NCI-H510A treated with DMSO at 0.1 percent for 48 hours (cell line): ENCODE measurements around the gene SCNN1B.

Experiments
- DNase-seq: peaks from one replicate; lab custom pipeline; 2025; lab: John Stamatoyannopoulos, UW

SCNN1B gene

DNA sequence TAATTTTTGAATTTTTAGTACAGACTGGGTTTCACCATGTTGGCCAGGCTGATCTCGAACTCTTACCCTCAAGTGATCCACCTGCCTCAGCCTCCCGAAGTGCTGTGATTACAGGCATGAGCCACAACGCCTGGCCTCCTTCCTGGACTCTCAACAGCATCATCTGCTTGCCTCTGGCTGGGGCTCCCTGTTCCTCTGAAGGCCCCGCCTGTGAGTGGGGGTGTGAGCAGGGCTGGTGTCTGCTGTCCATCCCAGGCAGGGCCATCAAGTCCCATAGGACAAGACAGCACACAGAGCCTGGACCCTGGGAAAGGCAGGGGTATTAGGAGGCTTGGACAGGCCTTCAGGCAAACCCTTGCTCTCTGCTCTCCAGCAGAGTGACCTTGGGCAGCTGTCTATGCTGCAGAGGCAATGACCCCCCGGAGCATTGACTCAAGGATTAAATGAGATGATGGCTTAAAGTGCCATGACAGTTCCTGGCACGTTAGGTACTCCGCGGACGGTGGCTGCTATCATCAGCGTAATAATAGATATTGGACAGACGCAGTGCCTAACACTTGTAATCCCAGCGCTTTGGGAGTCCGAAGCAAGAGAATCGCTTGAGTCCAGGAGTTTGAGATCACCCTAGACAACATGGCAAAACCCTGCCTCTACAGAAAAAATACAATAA, 19.2 kb downstream of the SCNN1B start:
- DNase-seq = no peak

DNA sequence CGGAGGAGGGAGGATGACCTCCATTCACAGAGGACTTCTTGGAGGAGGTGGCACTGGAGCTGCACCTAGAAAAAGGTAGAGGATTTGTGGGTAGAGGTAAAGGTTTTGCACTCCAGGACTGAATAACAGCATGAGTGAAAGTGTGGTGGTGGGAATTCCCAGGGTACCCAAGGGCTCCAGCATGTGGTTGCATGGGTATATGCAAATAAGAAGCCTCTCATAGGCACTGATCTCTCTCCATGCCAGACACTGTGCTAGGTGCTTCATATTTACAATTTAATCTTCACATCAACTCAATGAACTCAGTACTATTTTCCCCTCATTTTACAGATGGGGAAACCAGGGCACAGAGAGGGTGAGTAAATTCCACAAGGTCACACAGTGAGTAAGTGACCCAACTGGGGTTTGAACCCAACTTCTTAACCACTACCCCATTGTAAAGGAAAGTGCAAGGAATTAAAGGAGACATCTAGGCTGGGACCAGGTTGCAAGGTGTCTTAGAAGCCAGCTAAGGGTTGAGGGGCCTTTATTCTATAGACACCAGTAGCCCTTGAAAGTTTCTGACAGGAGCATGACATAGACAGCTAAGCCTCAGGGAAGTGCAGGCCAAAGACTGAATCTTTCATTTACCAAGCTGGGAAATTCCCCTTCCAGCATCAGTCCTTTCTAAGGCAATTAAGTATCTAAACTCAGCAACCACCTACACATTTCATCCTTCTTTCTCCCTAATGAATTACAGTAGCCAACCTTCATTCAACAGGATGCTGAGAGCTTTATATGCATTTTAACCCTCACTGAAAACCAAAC, 21.3 kb downstream of the SCNN1B start:
- no peak for DNase-seq

DNA sequence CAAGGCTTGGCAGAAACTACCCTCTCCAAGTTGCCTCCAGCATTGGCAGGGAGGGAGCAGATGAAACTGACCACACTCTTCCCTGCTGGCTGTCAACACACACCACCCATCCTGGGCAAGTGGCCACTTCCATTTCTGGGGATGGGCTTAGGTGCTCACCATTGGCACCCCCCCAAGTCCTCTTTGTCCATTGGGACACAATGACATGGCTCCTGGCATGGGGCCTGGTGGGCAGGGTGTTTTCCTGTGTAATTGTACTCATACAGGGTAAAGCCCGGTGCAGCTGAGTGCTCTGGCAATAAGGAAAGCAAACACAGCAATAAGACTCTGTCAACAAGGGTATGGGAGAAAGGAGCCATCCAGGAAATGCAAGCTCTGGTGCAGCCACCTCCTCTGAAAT, 22.6 kb downstream of the SCNN1B start:
- peak; percentile 98 for DNase-seq

DNA sequence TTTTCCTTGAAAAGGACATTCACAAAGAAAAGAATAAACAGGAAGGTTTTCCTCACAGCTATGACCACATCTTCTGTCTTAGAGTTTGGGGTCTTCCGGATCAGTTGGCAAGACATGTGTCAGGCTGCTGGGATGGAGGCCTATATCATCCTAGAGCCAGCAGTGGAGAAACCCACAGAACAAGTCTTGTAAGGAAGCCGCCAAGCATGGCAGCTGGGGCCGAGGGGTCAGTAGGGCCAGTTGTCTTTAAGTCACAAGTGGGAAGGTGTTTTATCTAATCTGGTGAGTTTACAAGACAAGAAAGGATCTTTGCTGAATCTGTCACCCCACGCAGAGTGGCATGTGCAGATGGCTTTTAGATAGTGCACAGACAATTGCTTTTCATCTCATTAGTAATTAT, 25.7 kb downstream of the SCNN1B start:
- no peak for DNase-seq

DNA sequence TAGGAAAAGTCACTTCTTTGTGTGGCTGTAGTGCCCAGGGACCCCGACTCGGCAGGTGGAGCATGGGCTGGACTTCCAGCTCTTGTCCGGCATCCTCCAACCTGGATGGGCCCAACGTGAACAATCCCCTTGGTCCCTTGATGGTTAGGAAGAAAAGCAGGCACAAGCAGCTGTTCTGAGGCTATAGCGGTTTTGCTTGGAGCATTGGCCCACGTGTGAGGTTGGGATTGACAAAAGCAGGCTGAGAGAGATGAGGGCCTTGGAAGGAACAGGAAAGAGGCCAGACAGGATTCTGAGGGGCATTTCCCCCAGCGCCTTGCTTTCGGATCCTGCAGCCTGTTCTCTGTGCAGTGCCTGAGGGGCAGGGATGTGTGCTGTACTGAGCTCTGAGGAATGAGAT, 28.1 kb downstream of the SCNN1B start:
- no peak for DNase-seq

DNA sequence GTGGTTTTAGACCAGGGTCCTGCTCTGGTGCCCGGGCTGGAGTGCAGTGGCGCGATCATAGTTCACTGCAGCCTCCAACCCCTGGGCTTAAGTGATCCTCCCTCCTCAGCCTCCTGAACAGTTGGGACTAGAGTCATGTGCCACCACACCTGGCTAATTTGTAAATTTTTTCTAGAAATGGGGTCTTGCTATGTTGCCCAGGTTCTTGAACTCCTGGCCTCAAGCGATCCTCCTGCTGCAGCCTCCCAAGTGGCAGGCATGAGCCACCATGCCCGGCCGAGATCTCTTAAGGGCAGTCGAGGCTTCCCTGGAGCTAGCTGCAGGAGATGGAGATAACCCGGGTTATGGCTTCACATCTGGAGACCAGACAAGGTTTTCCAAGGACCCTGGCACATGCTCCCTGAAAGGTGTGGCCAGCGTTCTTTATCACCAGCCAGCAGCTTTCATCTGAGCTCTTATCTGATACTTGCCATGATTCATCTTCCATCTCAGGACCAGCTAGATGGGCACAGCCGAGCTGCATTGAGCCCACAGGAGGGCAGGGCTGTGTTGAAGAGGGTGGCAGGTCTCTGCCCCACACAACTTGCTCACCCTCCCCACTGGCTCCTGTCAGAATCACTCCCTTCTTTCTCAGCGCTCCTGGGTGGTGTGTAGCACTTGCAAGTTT, 28.6 kb downstream of the SCNN1B start:
- no peak for DNase-seq

DNA sequence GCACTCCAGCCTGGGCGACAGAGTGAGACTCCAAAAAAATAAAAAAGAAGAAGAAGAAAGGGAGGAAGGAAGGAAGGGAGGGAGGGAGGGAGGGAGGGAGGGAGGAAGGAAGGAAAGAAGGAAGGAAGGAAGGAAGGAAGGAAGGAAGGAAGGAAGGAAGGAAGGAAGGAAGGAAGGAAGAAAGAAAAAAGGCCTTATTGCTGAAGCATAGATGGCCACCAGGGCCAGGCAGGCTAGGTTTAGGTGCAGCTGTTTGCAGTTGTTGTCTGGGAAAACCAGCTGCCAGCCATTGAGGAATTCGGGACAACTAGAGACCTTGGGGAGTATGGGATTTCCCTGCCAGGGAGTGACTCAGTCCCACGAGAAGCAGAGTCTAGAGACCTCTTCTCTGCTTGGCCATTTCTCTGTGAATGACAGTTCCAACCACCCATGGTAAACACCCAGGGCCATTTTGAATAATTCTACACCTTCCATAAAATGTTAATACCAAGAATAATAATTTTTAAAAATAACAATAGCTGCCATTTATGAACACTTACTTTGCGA, 31.0 kb downstream of the SCNN1B start:
- DNase-seq = no peak

DNA sequence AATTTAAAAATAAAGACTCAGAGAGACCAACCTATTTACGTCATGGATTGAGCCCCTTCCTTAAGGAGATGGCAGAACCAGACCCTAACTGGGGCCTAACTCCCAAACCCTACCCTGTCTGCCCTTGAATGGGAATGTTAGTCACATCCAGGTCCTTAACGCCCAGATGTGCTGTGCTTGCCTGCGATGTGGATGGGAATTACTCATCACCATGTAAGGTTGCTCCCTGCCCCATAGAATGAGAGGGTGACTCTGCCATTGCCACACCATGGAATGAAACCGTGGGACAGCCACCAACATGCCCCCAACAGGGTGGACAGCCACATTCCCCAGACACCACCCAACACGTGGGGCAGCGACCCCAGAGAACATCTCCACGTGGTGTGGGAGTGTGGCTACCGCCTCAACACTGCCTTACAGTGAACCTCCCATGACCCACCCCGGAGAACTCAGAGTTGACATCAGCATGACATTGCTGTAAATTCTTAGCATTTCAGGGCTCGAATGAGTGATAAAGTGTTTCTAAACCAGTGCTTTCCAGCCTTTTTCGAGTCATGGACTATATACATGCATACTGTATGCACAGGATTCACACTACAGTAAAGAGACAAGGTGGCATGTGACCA, 31.8 kb downstream of the SCNN1B start:
- DNase-seq = no peak

DNA sequence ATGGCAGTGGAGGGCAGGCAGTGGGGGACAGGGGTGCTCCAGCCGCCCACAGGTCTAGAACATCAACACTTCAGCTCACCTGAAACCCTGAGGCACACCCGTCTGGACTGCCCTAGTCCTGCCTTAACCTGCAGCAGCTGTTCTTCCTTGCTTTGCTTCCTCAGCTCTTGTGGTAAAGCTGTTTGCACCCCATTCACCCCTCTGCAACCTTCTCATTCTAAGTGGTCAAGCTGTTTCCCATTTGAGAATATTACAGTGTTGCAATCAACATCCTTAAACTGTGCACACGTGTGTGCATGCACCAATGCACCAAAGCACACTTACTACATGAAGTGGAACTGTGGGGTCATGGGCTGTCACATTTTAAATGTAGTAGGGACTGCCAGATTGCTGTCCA, 32.4 kb downstream of the SCNN1B start:
- DNase-seq = no peak

DNA sequence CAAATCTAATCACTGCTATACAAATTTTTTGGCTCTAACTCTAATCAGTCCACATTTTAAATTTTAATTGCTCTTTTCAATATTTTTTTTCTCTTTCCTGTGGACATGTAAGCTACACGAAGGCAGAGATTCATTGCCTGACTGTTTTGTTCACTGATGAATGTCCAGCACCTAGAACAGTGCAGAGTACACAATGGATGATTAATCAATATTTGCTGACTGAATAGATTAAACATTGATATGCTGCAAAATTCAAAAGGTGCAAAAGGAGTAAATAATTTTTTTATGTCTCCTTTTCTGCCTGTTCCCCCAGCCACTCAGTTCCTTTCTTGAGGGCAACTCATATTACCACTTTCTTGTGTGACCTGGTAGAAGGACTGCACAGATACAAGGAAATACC, 32.8 kb downstream of the SCNN1B start:
- DNase-seq = no peak

DNA sequence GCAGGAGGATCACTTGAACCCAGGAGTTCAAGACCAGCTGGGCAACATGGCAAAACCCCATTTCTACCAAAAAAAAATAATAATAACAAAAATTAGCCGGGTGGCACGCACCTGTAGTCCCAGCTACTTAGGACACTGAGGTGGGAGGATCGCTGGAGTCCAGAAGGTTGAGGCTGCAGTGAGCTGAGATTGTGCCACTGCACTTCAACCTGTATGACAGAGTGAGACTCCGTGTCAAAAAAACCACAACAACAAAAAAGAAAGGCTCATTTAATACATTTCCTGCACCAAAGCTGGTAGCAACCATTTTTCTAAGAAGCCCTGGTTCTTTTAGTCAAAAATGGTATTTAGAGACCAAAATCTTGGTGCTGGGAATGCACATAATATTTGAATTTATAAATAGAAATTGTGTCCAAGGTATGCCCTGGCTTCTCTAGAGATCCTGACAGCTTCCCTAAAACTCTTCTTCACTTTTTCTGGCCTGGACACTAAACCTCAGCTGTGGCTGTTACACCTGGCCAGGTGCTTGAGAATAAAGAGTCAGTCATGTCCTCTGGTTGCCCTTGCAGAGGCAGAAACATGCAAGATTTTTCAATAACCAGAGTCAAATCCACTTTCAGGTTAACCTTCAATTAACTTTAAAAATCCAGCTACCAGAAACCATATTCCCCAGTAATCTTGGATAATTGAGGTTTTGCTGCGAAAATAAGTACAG, 35.9 kb downstream of the SCNN1B start:
- DNase-seq = no peak

DNA sequence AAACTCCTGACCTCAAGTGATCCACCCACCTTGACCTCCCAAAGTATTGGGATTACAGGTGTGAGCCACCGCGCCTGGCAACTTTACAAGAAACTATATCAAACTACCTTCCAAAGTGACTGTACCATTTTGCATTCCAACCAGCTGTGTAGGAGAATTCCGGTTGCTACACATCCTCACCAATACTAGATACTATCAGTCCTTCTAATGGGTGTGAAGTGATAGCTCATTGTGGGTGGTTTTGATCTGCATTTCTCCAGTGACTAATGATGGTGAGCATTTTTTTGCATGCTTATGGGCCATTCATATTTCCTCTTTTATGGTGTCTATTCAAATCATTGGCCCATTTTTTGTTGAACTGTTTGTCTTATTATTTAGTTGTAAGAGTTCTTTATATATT, 37.7 kb downstream of the SCNN1B start:
- DNase-seq = no peak

DNA sequence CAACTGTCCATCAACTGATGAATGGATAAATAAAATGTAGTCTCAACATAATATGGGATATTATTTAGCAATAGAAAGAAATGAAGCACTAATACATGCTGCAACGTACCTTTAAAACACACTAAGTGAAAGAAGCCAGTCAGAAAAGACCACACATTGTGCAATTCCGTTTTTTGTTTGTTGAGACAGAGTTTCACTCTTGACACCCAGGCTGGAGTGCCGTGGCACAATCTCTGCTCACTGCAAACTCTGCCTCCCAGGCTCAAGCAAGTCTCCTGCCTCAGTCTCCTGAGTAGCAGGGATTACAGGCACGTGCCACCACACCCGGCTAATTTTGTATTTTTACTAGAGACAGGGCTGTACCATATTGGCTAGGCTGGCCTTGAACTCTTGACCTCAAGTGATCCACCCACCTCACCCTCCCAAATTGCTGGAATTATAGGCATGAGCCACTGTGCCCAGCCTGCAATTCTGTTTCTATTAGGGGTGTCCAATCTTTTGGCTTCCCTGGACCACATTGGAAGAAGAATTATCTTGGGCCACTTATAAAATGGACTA, 40.1 kb downstream of the SCNN1B start:
- DNase-seq = no peak

DNA sequence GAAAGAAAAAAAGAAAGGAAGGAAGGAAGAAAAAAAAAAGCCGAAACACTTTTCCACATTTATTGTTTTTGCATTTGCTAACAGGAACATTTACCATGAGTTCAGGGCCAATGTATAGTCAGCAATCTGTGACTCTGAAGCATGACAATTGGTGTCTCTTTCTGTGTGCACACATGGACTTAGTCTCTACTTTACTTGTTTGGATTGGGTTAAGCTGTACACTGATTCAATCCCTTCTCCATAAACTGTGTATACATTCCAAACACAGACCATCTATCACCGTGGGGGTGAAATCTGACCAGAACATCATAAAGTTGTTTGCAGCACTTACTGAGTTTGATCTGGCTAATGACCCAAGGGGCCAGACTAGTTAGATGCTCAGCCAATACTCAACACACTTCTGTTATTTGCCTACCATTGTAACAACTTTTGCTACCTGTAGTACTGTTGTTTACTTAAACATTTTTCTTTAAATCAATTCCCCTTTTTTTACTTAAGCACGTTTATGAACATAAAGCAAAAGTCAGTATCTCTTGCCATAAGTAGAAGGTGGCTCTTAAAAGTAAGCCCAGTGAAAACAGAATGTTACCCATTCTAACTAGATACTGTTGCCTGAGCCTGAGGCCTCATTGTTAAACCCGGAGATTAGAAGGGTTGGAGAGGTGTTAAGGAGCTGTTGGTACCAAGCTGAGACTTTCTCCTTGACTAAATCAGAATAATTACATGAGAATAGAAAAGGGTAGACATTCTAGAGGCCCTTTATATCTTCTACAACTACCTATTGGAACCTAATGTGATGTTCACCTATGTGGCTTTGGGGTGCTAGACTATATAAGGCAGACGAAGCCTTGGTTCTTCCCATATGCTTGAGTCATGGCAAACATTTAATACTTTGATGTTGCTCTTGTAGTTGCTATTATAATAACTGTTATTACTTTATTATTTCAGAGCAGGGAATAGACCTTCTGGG, 41.8 kb downstream of the SCNN1B start:
- no peak for DNase-seq

DNA sequence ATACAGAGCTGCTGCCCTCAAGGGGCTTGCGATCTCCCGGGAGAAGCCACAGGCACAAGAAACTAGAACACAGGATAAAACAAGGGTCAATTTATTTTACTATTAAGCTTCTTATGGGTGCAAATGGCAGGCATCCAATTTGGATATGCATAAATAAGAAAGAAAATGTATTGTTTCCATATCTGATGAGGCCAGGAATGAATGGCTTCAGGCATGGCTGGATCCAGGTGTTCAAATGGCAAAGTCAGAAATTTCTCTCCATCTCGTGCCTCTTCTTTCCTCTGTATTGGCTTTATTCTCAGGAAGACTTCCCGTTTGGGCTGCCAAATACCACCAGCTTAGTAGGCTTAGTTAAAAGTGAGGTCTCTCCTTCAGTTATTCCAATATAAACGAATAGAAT, 43.1 kb downstream of the SCNN1B start:
- DNase-seq = no peak

DNA sequence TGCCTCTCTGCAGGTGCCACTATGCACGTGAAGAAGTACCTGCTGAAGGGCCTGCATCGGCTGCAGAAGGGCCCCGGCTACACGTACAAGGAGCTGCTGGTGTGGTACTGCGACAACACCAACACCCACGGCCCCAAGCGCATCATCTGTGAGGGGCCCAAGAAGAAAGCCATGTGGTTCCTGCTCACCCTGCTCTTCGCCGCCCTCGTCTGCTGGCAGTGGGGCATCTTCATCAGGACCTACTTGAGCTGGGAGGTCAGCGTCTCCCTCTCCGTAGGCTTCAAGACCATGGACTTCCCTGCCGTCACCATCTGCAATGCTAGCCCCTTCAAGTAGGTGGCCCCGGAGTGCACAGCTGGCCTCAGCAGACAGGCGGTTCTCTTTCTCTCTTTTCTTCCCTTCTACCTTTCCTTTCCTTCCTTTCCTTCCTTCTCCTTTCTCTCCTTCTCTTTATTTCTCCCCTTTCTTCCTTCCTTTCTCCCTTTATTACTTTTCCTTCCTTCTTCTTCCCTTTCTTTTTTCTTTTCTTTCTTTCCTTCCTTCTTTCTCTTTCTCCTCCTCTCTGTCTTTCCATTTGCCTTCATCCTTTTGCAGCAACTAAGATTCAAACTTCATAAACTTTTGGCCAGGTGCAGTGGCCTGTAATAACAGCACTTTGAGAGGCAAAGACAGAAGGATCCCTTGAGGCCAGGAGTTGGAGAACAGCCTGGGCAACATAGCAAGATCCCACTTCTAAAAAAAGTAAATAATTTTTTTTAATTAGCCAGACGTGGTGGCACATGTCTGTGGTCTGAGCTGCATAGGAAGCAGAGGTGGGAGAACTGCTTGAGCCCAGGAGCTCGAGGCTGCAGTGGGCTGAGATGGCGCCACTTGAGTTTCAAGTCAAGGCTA, 46.7 kb downstream of the SCNN1B start:
- DNase-seq = no peak

DNA sequence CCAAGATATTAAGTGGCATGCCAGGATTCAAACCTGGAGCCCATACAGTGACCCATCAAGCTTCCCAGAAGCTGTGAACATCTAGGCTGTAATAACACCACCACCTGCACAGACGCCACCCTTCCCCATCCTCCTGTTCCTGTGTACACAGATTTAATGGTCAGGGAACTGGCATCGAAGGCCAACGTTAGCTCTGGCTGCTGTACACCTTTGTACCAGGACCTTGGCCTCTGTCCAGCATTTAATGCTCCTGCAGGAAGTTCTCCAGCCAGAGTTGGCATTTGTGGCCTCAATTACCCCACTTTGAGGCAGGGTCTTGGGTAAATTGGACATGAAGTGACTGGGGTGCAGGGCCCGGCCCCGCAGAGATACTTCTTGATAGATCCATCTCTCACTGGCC, 49.3 kb downstream of the SCNN1B start:
- DNase-seq = peak; percentile 20

DNA sequence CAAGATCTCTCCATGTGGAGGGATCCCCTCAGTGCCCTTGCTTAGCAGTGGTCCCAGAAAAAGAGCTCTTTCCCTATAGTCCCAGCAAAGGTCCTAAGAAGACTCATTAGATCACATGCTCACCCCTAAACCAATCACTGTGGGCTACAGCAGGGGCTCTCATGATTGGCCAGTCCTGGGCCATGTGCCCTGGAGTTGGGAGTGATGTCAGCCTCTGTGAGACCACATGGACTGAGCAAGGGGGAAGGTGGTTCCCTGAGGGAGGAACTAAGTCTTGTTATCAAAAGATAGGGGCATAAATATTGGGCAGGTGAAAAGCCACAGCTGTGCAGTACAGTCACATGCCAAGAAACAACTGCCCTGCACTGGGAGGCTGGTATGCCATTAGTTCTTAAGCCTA, 51.3 kb downstream of the SCNN1B start:
- DNase-seq = no peak

DNA sequence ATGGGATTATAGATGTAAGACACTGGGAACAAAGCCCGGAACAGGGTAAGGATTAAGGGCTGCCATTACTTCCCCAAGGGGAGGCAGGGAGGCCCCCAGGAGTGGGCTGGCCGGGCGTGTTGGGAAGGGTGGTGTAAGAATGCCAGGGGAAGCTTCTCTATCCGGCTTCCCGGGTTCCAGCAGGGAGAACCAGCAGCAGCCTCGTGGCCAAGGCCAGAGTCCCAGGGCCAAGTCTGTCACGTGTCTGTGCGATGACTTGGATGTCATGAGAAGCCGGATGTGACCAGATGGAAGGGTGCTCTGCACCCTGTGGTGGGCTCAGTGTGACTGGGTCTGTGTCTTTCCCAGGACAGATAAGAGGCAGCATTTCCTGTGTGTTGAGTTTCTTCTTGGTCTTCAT, 52.1 kb downstream of the SCNN1B start:
- no peak for DNase-seq
